ENCODE results near the gene FSTL3.

Gene FSTL3

DNA sequence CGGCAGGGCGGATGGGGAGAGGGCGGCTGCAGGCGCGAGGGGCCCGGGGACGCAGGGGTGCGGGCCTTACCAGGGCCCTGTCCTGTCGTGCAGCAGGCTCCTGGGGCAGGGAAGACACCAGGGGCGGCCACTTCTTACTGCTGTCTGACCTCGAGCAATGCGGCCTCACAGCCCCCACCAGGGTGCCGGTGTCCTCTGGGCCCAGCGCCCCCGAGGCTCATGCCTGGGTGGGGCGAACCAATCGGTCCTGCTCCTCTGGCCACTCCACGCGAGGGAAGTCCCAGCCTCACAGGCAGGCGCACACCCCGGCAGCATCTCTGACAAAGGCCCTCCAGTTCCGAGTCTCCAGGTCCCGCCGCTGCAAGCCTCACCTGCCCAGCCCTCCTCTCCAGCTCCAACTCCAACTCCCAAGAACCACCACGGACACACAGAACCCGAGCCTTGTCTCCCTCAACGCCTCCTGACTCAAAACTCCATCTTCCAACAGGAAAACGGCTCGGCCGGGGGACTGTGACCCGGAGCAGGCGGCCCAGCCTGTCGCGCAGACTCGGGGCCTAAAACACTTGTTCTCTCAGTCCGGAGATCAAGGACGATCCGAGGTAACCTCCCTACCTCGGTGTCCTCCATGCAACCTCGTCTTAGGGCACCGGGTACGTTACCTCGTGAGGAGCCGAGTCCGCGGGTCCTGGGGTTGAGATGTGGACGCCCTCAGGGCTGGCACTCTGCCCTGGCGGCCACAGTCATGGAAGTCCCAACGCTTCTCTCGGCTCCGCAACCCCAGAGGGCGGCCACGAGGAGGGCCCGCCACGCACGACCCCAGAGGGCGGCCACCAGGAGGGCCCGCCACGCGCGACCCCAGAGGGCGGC is 30.0 kb upstream of the FSTL3 start:
- DNase-seq: no peak

DNA sequence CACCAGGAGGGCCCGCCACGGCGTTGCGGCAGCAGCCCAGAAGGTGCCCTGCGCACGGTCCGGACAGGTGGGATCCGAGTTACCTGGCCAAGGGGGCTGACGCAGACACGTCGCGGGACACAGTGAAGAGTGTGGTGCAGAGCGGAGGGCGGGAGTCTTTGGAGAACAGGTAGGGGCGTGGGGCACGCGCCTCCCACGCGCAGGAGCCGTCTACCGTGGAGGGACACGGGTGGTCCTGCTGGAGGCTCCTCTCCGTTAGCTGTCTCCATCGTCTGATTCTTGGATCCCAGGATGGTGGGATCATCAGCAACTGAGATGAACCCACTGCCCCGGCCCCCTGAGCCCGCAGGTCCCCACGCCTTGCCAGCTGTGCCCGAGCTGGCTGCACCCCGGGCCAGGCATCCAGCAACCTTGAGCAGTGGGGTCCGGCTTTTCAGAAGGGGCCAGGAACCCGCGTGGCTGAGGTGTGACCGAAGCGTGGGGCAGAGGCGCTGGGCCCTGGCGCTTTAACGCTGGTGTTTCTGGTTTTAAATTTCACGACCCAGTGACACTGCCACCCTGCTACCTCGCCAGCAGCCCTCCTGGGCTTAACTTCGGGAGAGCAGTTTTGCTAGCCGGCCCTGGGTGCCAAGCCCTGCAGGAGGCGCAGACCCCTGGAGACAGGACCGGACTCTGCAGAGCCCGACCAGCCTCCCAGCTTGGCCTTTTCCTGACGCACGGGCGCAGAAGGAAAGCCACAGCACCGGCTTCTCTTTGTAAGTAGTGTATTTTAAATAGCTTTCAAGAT is 29.2 kb upstream of the FSTL3 start:
- no peak for DNase-seq

DNA sequence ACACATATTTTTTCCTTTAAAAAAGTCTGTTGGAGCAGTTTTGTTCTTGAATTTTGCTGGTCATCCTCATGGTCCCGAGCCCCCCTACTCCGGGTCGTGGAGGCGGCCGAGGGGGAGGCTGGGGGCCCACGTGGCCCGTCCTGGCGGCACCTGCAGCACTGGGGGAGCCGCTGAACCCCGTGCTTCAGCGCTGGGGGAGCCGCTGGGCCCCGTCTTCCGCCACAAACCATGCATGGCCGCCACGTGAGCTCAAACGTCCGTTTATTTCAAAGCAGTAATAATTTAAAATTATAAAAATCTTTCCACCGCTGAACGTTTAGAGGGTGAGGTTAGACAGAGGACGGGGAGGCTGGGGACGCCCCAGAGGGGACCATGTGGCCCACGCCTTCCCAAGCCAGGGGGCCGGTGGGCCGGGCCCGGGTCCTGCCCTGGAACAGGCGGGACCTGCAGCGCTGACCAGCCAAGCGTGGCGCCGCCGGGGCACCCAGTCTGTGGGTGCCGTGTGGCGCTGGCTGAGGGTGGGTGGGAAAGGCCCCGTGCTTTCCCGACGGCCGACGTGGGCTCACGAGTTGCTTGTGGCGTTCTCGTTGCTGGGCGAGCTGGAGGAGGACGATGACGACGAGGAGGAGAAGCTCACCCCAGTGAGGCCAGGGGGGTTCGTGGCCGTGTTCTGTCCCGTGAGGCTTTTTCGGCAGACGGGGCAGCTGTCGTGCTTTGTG is 28.5 kb upstream of the FSTL3 start:
- no peak for DNase-seq

DNA sequence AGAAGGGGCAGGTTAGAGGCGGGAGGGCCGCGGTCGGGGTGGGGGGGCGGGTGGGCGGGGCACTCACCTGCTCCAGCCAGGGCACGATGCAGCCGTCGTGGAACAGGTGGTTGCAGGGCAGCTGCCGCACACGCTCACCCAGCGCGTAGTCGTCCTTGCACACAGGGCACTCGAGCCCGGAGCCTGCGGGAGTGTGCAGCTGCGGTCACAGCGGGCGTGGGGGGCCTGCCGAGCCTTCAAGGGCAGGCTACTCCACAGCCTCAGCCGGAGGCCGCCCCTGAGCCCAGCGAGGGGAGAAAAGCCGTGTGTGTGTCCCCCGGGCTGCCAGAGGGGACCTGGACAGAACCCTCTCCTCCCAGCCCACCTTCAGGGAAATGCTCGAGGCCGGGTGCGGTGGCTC is 27.9 kb upstream of the FSTL3 start:
- DNase-seq: no peak

DNA sequence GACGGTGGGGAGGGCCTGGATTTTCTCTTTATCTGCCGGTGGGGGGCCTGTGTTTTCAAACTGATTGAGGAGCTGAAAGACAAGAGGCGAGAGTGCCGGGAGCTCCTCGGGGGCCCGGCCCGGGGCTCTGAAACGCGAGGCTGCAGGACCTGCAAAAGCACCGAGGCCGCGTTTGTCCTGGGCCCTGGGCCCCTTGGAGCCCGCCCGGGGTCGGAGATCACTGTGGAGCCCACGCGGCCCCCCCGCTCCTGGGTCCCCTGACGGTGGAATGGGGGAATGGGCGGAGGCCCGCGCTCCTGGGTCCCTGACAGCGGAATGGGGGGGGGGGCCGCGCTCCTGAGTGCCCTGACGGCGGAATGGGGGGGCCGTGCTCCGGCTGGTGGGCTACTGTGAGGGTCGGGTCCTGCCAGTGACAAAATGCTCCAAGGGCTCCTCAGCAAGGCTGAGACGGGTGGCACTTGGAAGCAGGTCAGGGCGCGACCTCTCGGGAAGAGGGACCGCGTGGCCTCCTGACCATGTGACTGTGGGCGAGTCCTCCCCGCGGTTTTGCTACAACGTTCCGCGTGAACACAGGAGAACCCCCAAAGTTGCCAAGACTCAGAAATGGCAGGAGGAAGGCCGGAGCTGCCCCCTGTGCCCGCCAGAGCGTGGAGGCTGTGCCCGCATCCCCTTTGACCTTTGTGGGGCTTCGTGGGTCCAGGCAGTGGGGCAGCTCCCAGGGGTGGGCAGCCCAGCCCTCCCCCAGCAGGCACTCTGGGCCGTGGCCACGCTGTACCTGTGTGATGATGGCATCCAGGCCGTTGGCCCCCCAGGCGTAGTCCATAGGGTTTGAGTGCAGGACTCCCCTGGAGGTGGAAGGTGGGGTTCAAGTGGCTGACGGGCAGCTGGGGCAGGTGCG is 27.0 kb upstream of the FSTL3 start:
- DNase-seq: no peak

DNA sequence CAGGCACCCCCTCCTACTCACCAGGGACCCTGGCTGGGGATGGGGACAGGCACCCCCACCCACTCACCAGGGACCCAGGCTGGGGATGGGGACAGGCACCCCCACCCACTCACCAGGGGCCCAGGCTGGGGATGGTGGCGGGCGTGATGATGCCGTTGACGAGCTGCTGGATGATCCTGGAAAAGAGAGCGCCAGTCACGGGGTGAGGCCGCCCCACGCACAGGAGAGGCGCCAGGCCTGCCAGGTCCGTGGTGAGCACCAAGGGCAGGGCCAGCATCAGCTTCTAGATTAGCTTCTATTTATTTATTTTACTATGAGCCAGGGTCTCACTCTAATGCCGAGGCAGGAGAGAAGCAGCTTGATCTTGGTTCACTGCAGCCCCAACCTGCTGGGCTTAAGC is 26.1 kb upstream of the FSTL3 start:
- no peak for DNase-seq

DNA sequence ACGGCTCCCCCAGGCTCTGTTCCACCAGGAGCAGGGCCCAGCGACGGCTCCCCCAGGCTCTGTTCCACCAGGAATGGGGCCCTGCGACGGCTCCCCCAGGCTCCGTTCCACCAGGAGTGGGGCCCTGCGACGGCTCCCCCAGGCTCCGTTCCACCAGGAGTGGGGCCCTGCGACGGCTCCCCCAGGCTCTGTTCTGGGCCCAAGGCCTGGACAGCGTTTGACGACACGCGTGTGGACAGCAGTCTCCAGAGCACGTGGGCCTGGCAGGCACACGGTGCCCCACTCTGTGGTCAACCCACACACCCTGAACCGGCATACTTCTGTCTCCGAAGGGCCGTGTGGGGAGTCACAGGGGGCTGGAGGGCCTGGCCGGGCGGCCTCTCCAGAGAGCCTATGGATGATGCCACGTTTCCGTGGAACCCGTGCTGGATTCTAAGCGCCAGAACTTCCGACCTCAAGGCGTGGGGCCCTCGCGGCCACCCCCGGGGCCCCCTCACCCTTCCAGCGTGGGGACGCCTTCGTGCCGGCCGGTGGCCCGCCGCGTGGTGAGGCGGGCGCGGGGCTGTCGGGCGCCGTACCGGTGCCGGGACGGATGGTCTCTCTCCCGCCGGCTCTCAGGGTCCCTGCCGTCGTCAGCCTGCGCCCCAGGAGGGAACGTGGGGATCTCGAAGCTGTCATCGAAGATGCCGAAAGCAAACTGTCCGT is 24.9 kb upstream of the FSTL3 start:
- no peak for DNase-seq

DNA sequence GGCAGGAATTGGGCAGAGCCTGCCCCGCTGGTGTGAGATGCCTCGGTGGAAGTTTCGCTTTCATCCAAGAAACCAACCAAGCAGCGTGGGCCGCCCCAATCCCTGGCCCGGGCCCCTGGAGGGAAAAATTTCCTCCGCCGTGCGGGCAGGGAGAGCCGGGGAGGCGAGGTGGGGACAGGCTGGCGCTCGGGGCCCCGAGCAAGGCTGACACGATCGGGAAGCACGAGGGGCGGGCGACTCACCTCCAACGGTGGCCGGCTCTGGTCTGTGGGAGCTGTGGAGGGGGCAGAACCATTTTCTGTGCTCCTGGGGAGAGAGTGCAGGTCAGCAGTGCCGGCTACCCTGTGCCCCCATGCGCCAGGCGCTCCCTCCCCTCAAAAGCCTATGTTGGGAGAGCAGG is 24.2 kb upstream of the FSTL3 start:
- DNase-seq: no peak

DNA sequence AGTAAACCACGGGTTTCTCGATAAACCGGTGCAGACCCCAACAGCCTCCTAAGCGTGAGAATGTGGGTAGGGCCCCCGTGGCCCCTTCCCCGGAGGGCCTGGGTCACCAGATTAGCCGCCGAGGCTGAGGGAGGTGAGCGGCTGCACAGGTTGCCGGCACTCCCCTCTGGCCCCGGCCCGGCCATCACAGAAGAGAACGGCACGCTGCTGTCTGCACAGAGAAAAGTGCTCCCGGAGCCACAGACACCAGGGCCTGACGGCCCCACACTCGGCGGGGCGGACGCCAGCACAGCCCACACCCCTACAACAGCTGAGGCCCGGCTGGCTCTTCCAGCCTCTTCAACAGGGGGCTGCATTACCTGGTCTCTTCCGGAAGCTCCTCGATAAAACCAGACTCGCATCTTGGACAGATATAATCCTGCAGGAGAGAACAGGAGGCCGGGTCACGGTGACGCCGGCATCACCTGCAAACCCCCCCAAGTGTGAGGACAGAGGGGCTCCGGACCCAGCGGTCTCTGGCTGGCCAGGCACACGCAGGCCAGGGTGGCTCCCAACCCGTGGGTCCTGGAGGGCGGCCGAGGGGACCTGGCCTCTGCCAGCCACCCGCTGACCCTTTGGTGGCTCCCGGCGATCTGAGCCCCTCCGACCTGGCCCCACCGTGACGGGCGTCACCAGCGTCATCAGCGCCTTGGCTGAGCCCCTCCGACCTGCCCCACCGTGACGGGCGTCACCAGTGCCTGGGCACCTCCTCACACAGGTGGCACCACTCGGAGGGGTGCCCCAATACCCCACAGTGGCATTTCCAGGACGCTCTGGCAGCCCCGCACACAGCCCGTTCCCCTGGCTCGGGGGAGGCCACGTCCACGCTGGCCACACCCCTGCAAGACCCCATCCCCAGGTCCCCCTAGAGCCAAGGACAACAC is 23.5 kb upstream of the FSTL3 start:
- no peak for DNase-seq

DNA sequence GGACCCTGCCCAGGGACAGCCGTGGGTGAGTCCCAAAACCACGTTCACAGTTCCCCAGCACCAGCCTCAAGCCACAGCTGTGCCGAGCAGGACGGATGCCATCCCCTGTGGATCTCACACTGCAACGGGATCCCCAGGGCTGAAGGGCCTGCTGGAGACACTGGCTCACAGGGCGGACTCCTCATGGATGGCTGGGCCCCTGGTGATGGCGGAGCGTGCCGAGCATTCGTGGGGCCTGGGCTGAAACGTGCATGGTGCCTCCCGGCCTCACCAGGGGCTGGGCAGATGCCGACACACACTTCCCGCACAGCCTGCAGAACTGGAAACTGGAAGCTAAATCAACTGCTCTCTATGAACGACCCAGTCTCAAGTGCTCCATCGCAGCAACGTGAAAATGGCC is 22.8 kb upstream of the FSTL3 start:
- DNase-seq: no peak

DNA sequence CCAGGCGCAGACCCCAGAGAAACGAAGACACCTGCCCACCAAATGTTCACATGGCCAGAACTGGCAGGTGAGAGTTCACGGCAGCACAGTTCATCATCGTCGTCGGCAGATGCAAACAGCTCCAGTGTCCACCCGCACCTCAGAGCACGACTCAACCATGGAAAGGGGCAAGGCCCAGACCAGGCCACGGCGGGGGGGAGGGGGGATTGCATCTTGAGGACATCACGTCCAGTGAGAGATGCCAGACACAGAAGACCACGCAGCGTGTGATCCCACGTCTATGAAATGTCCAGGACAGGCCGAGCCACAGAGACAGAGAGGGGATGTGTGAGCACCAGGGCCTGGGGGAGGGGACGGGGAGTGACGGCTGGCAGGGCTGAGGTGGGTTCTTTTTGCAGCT is 20.5 kb upstream of the FSTL3 start:
- no peak for DNase-seq

DNA sequence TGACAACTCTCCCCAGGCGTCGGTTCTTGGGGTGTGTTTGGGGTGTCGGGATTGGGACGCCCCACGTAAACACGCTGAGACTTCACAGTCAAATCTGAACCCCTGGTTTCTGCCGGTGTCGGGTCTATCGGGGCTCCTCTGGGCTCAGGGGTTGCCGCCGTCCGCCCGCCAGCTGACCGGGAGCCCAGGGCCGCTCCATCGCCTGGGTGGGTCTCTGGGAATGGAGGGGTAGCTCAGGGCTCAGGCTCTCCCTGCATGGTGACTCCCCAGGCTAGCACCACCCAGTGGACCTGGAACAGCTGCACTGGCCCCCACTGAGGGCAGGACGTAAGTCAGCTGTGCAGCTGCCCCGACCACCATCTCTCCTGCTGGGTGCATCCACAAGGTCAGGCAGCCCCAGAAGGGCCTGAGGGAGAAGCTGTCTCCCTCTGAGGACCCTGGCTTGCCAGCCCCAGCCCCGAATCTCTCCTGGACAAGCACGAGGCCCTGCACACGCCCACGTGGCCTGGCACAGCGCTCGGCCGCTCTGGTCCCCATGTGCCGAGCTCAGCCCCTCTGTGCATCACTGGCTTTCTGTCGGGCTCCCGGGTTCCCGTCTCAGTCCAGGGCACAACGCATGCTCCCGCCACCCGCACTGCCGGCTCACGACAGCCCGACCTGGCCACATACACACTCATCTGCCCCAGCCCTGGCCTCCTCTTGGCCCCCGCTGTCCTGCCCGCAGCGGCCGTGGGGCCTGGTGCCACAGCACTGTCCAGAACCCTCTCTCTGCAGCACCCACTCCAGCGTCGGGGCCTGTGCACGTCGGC is 19.2 kb upstream of the FSTL3 start:
- no peak for DNase-seq

DNA sequence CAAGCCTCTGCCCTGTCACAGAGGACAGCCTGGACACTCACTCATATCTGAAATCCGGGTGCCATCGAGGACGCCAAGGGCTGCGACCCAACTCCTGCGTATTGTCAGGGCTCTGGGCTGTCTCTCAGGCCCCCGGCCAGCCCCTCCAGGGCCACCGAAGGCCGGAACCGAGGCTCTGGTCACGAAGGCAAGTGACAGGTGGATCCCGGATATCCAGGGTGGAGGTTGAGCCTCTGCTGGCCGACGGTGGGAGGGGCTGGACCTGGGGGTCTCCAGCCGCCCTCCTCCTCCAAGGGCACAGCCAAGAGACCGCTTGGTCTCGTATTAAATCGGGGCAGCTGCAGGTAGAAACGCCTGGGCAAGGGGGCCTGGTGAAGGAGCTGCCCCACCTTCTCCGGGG is 18.6 kb upstream of the FSTL3 start:
- DNase-seq: no peak

DNA sequence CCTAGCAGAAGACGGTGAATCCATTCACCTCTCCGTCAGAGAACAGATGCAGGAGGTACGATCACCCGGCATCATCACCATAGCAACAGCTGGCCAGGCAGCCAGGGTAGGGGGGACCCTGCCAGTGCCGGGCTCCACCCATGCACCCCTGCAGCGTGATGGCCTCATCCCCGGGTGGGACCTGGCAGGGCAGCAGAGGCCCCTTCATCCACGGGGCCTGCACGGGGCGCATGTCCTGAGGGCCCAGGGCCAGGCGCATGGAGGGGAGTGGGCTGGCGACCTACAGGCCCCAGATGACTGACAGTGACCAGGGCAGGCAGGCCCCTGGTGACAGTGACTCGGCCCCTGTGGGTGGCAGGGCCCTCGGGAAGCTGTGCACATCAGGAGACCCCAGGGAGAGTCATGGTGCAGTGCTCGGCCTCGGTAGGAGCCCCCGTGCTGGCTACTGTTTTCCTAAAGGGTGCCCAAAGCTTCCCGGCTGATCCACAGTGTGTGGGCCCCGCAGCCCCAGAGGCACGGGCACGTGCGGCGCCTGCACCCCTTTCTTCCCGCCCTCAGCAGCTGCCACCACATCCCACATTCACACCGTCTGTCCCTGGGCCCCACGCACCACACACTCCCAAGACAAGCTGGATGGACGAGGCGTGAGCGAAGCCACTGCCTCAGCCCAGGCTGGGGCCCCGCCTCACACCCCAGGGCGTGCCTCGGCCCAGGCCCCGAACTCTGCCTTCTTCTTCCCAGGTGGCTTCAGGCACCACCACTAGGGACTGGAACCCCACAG is 17.9 kb upstream of the FSTL3 start:
- DNase-seq: no peak

DNA sequence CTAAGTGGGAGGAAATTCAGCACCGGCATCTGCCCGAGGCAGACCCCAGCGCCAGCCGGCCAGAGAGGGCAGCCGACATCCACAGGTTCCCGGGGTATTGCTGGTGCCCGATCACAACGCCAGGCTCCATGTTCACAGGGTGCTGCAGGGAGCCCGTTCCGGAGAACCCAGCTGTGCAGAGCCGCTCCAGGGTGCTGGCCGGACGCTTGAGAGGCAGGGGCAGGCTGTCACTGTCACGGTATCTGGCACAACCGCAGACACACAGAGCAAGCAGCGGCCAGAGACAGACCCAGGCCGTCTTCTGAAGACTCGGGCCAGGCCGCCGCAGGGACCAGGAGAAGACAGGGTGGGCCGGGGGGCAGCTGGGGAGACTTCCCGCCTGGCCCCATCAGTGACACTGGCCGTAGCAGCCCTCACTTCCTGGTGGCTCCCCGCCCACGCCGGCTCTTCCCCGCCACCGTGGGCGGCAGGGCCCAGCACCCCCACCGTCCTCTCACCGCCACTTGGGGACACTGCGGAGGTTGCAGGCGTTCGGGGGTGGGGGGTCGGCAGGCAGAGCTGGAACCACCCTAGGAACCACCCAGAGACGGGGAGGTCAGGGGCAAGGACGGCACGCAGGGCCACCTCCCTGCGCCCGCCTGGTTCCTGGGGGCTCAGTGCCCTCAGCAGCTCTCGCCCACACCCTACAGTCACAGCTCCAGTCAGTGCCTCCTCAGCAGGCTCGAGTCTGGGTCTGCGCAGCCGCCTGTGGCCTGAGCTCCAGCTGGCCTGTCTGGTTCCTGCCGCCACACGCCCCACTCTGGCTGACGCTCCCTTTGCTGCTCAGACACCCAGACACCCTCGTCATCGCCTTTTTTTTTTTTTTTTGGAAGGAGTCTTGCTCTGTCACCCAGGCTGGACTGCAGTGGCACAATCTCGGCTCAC is 17.0 kb upstream of the FSTL3 start:
- no peak for DNase-seq

DNA sequence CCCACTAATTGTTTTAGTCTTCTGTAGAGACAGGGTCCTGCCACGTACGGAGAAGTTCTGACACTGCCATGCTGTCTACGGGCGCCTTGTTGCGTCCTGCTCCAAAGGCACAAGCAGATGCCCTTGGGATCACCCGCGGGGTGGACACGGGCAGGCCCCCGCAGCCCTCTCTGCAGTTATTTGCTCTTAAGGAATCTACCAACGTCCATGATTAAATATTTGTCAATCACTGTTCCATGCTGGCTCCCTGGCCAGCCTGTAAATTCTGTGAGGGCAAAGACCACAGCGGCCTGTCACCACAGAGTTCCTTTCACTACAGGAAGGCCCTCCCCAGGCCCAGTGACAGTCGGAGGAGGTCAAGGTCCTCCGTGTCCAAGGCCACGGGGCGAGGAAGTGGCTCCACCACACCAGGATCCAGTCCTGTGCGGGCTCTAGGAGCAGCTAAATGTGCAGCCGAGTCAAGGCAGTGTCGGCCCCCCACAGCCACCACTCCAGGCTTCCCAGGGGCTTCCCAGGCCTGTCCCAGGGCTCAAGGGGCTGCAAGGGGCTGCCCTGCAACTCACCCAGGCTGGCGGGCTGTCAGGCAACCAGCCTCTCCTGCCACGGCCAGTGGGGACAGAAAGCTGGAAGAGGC is 15.3 kb upstream of the FSTL3 start:
- no peak for DNase-seq

DNA sequence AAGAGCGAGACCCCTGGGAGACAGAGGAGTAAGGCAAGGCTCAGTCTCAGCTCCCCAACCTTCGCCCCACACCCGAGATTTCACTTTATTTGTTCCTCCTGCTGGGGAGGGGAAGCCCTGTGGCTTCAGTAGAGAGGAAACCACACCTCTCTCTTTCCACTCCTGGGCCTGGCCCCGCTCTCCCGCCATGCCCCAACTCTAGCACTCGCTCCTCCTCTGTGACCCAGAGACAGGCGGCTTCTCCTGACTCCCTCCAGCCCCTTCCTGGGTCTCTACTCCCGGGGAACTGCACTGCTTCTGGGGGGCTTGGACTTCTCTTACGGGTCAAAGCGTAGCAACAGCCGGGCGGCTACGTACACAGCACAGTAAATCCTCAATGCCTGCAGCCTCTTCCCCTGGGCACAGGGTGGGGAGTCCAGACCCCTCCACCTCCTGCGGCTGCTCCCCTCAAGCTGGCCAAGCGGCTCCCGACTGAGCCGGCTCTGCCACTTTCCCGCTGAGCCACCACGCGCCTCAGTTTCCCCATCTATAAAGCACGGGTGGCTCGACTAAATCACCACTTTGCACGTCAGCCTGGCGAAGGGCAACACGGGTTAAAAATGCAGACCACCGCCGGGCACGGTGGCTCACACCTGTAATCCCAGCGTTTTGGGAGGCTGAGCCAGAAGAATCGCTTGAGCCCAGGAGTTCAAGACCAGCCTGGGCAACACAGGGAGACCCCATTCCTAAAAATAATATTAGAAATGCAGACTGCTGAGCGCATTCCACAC is 14.6 kb upstream of the FSTL3 start:
- DNase-seq: no peak
